HG03565 (cell line): ENCODE data around the gene TMED9.

Source experiments
- ATAC-seq: cut with Tn5 transposase; IDR thresholded peaks from one replicate; pipeline ENCODE4 v1.9.1; 2021; ENCODE audit warnings: mild to moderate bottlenecking, moderate library complexity; ENCODE audit not compliant: unreplicated experiment

Gene TMED9

DNA sequence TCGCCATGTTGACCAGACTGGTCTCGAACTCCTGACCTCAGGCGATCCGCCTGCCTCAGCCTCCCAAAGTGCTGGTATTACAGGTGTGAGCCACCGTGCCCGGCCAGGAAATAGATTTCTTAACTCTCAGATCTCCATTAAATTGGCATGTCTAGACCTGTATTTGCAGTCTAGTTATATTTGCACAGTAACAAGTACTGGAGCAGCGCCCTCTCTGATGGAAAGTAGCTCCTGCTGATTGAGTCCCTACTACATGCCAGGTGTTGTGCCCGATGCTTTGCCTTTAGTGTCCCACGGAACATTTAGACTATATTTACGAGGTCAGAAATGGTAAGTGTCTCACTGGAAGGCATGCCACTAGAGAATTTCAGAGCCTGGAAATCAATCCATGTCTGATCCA is 15.8 kb upstream of the TMED9 start:
- ATAC-seq = no peak

DNA sequence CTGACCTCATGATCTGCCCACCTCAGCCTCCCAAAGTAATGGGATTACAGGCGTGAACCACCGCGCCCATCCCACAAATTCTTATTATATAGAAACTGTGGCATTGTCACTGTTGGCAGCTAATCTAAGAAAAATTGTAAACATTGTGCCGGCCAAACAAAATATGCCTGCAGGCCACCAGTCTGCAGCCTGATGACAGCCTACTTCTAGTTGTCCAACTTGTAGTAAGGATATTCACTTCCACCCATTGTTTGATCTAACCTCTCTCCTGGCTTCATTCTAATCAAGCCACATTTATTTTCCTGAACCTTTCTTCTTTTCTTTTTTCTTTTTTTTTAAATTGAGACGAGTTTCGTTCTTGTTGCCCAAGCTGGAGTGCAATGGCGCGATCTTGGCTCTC is 13.7 kb upstream of the TMED9 start:
- ATAC-seq = no peak

DNA sequence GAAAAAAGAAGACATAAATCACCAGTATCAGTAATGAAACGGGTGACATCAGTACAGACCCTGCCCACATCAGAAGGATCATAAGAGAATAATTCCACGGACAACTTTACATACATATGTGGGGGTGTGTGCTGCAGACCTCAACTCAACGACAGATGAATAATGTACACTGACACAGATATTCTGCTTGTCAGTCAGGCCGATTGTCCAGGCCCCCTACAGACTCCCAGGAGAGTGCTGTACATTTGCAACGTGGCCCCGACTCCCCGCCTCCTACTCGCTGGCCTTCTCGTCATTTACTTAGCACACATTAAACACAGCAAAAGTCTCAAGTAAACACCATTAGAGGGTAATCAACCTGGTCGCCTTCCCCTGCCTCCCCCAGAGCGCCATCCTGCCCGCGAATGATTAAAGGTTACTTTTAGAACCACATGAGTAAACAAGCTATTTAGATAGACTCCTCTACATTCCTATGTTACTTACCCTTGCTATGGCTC is 3.5 kb upstream of the TMED9 start:
- ATAC-seq = no peak

DNA sequence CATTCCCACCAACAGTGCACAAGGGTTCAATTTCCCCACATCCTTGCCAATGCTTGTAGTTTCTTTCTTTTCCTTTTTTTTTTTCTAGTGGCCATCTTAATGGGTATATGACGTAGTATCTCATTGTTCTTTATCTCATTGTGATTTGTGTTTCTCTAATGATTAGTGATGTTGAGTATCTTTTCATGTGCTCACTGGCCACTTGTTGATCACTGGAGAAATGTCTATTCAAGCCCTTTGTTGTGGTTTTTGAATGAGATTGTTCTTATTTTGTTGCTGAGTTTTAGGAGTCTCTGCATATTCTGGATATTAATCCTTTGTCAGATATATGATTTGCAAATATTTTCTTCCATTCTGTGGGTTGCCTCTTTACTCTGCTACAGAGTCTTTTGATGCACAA is 1.6 kb upstream of the TMED9 start:
- ATAC-seq = no peak

DNA sequence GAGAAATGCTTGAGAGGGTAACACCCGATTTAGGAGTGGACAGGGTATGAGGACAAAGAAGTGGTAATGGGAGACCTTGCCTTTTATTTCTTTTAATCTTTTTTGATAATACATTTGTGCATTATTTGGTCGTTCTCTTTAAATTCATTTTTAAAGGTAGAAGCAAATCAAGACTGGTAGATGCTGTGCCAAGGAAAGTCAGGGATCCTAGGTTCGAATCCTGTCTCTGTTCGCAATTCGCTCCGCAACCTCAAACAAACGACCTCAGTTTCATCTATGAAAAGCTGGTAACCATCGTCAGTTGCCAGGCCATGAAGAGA is 353 bp upstream of the TMED9 start:
- no peak for ATAC-seq

DNA sequence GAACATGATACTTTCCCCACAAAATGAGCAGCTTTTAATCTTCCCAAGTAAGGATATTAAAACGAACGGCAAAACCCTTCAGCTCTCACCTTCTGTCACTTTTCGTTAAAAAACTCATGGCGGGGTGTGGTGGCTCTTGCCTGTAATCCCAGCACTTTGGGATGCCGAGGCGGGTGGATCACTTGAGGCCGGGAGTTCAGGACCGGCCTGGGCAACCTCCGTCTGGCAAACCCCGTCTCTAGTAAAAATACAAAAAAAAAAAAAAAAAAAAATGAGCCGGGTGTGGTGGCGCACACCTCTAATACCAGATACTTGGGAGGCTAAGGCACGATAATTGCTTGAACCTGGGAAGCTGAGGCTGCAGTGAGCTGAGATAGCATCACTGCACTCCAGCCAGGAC is 902 bp downstream of the TMED9 start:
- no peak for ATAC-seq

DNA sequence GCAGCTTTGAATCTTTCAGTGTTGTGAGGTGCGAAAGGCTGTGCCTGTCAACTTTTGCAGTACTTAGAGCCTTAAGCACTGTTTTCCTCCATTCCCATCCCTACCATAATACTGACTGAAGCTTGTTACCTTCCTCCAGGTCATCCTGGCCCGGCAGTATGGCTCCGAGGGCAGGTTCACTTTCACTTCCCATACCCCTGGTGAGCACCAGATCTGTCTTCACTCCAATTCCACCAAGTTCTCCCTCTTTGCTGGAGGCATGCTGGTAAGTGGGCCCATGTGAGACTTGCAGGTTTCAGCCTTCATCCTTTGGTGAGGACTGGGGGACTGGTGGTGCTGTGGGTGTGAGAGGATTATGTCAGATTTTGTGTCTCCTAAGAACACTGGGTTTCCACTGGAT is 1.5 kb downstream of the TMED9 start:
- ATAC-seq = no peak

DNA sequence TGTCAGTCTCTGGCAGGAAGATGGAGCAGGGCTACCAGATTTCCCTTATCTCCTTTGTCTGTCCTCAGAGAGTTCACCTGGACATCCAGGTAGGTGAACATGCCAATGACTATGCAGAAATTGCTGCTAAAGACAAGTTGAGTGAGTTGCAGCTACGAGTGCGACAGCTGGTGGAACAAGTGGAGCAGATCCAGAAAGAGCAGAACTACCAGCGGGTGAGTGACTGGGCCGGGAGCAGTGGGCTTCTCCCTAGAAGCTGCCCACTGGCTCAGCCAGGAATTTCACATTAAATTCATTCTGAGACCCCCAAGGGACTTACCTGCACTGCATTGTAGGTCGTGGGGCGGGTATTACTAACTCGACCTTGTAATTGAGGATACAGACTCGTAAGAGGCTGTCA is 2.1 kb downstream of the TMED9 start:
- ATAC-seq = no peak

DNA sequence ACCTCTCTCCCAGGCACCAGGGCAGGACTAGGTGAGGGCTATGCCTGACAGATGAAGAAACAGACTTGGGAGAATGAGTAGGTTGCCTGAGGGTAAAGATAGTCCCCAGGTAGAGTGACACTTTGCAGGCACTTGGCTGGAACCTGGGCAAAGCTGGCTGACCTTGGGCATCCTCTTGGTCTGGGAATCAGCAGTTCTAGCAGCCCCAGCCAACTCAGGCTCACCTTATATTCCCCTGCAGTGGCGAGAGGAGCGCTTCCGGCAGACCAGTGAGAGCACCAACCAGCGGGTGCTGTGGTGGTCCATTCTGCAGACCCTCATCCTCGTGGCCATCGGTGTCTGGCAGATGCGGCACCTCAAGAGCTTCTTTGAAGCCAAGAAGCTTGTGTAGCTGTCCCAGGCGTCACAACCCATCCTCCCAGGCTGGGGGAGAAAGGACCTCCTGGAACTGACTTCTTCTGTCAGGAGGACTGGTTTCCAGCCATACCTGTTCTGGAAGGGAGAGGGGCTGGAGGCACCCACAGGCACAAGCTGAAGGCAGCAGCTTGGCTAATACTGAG is 3.1 kb downstream of the TMED9 start:
- ATAC-seq = no peak

DNA sequence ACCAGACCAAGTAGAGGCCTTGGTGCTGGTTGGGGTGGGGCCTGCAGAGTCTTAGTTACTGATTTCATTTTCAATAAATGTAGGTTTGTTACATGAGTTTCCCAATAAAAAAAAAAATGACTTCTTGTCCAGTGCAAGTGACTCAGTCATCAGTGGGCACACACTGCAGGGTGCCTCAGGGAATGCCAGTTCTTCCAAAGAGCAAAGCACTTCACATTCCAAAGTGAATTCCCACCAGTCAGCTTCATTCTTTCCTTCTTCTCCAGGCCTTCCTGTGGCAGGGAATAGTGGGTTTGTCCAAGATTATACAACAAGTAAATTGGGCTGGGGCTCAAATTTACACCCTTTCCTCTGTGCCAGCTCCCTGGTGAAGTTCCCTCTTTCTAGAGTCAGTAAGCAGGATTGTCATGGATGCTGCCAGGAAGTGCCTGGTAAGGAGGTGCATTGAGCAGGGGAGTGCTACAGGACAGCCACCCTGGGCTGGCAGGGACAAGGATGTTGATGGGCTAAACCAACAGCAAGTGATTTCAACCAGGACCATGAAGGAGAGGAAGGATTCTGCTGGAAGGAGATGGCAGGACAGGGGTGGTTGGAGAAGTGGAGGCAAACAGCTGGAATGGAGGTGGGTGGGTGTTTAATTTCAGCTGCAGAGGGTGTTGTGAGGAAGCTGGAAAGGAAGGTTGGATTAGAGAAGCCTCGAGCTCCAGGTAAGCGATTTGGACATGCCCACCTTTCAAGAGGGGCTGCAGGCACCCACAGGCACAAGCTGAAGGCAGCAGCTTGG is 4.2 kb downstream of the TMED9 start:
- no peak for ATAC-seq

DNA sequence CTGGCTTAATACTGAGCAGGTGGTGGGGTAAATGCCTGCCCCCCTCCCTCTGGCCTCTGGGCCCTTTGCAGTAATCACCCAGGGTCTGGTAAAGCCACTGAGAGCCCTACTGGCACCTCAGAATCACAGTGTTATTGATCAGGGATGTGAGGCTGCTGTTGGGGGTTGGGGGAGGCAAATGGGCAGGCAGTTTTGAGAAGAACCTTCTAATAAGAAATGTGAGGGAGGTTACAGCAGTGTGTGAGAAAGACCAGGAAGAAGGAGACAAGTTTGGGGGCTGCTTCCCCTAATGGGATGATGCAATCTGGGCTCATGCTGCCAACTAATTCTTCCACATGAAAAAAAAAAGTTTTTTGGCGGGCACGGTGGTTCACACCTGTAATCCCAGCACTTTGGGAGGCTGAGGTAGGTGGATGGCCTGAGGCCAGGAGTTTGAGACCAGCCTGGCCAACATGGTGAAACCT is 4.8 kb downstream of the TMED9 start:
- no peak for ATAC-seq

DNA sequence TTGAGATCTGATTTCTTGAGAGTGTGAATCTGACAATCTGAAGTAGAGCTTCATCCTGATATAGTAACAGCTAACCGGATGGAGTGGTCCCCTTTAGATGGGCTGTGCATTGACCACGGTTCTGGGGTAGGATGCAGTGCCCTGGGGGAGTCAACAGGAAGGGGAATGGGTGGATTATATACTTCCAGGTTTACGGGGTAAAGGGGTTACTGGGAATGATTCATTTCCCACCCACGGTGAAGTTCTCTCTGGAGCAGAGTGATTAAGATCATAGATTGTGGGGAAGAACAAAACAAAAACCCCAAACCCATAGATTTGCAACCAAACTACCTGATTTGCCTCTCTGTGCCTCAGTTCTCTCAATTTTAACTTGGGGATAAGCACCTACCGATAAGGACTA is 6.5 kb downstream of the TMED9 start:
- ATAC-seq = no peak

DNA sequence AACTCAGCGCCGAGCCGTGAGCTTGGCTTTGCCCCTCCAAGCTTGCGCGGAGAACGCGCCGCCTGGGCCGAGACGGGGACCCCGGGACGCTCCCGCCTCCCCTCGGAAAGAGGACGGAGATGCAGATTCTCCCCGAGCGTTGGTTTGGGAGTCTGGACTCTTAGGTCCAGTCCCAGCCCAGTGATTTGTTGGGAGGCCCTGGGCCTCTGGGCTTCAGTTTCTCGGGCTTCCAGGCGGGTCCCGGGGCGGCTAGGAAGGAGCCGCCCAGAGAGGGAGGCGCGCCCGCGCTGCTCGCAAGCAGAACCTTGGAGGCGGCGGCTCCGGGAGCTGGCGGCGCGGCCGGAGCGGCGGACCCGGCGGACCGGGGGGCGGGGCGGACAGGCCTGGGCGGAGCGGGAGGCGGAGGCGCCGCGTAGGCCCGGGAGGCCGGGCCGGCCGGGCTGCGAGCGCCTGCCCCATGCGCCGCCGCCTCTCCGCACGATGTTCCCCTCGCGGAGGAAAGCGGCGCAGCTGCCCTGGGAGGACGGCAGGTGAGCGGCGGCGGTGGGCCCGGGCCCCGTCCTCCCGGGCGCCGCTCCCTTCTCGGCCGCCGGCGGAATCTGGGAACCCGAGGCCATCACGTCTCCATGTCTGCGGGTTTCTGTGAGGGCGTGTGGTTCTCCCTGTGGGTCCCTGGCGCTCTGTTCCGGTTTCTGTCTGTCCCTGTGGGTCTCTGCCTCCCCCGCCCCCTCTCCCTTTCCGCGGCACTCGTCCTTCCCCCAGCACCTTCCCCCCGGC is 7.9 kb downstream of the TMED9 start, which contains the start of gene B4GALT7:
Gene B4GALT7 (plus strand): TSS at position 402 of the 777 bp plus-strand sequence. CDS start 79 bp downstream, at position 481.
- ATAC-seq = peak; percentile 86

DNA sequence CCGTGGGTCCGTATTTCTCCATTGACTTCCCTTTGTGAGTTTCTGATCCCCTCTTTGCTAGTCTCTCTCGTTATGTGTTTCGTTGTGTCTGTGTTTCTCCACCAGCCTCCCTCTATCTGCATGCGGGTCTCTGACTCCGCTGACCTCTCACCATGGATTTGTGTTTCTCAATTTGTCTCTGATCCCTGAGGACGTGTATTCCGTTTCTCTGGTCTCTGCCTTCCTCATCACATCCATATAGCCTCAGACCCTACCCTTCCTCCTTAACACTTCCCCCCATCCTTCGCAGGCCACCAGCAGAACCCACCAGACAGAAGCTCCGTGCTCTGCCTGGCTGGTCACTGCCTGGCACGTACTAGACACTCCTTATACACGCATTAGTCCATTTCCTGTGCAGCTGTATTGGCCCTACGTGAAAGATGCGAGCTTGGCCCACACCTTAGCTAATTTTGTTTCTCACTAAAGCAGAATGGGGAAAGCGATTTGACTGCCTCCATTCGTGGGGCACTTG is 8.6 kb downstream of the TMED9 start:
- peak; percentile 2 for ATAC-seq

DNA sequence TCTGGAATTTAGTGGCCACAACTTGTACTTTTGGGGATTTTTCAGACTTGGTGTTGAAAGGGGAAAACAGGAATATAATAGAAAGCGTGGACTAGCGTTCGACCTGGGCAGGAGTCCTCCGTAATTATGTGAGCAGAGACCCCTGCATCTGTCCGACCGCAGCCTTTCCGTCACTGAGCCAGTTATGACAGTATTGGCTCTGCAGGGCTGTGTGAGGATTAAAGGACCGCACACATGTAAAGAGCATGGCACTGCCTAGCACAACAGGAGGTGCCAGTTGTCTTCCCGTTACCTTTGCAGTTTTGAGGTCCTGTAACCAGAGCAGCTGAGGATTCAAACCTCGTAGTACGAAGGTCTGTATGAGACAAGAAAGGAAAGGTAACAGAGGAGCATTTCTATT is 9.1 kb downstream of the TMED9 start:
- ATAC-seq = no peak

DNA sequence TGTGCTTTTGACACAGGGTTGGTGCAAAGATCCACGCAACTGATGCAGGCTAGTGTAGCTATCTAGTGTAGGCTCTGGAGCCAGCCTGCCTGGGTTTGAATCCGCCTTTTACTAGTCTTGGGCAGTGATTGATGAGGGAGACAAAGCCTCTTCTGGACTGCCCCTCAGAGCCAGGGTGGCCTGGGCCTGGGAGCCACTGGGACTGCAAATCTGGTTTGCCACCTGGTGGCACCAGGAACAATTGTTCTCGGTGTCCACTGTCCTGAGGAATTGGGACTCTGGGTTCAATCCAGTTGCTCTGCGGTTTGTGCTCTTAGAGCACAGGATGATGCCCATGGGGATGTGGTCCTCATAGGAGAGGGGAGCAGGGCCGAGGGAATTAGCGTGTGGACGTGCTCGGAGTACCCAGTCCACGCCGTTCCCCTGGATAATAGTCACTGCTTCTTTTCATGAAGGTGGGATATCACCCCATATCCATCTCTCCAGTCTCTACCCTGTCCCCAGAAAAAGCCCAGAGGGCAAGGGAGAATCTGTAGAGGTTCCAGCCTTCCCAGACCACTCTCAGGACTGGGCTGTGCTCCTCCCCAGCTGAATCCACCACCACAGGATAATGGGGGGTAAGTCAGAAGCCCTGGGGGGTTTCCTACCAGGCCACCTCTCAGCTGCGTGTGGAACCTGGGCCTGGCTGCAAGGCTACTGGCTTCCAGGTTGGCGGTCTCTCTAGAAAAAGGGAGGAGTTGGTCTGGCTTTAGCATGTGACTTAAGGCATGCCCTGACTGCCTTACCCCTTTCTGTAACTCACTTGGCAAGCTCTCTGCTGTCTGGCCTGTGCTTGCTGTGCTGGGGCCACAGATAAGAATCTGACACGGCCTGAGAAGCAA is 9.8 kb downstream of the TMED9 start:
- ATAC-seq = no peak

DNA sequence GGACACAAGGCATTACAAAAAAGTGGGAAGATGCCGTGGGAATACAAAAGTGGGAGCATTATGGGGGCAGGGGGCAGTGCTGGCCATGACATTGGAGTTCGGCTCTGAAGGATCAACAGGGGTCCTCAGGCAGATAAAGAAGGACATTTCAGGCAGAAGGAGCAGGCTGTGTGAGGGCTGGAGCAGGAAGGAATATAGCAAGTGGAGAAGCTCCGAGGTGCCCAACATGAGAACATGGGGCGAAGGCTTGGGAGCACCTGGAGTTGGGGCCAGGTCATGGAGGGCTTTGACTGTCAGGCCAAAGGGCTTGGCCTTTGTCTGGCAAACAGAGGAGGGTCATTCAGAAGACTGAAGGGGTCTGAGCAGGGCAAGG is 10.4 kb downstream of the TMED9 start:
- no peak for ATAC-seq

DNA sequence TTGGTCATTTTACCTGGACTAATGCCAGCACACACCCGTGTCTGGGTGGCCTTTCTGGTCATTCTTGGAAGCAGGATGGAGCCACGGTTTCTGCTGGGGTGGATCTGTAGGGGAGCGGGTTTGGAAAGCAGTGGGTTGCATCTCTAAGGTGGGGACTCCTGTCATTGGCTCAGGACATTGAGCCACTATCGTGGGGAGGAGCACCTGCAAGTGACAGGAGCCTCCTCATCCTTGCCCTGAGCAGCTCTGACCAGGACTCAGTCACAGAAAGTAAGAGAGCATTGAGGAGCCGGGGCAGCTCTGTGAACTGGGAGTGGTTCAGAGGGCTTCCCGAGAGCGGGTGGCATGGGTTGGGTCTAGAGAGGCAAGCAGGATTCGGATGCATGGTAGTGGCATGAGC is 11.6 kb downstream of the TMED9 start:
- ATAC-seq = no peak

DNA sequence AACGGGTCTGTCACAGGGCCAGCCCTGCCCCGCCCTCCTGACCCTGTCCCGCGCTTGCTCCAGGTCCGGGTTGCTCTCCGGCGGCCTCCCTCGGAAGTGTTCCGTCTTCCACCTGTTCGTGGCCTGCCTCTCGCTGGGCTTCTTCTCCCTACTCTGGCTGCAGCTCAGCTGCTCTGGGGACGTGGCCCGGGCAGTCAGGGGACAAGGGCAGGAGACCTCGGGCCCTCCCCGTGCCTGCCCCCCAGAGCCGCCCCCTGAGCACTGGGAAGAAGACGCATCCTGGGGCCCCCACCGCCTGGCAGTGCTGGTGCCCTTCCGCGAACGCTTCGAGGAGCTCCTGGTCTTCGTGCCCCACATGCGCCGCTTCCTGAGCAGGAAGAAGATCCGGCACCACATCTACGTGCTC is 12.1 kb downstream of the TMED9 start:
- ATAC-seq = no peak

DNA sequence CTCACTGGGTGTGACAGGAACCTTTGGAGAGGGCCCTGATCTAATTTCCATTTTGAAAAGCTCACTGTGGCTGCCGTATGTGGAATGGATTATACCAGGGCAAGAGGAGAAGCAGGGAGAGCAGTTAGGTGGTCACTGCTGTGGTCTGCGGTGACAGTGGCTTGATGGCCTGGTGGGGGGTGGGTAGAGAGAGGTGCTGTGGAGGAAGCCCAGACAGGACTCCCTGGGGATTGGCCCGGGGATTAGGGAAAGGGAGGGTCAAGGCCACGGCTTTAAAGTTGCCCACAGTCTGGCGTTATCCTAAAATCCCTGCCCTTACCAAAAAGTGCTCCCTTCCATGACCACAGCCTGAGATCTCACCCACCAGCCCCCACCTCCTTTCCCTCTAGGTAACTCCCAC is 12.7 kb downstream of the TMED9 start:
- no peak for ATAC-seq

DNA sequence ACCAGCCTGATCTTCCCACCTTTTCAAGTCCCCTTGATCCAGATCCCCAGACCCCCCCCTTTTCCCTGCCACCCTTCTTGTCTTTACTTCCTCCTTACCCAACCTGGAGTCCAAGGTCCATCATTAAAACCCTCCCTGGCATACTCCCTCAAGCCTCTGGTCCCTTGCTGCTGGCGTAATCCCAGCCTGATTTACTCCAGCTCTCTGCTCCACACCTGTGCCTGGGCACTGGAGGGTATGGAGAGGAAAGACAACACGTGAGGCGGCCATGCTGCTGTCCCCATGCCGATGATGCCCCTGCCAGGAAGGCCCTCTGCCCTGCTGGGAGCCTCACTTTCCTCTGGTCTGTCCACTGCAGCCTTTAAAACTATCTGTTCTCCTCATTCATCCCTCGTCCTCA is 13.1 kb downstream of the TMED9 start:
- no peak for ATAC-seq
